Hepatocyte (in vitro differentiated cells): Measurements from ENCODE around the gene CMKLR1. TPM values are rescaled to one million over a fixed set of nuclear protein-coding genes. Genes with fewer than 3 reads are reported as not detected.

Experiments
- DNase-seq: peaks from one replicate; pipeline ENCODE4 v3.0.0-alpha.2; 2016; ENCODE audit warnings: low spot score
- H2AFZ ChIP-seq: fragments of 200-600 bp; sonication (generic); 2 replicates; pipeline ENCODE4 v1.6.0; 2016; ENCODE audit warnings: antibody characterized with exemption, mild to moderate bottlenecking
- H3K27ac ChIP-seq: fragments of 200-600 bp; sonication (generic); 2 replicates; pipeline ENCODE4 v1.5.1; 2016; ENCODE audit warnings: mild to moderate bottlenecking
- H3K27me3 ChIP-seq: fragments of 200-600 bp; sonication (generic); 2 replicates; pipeline ENCODE4 v1.6.1; 2016
- H3K36me3 ChIP-seq: fragments of 200-600 bp; sonication (generic); replicated peaks from 2 replicates; pipeline ENCODE4 v1.5.1; 2016; ENCODE audit warnings: low read depth; ENCODE audit not compliant: insufficient read depth
- H3K4me1 ChIP-seq: fragments of 200-600 bp; sonication (generic); 2 replicates; pipeline ENCODE4 v1.5.1; 2016; ENCODE audit warnings: mild to moderate bottlenecking, moderate library complexity; ENCODE audit not compliant: insufficient read depth
- H3K4me2 ChIP-seq: fragments of 200-600 bp; sonication (generic); 2 replicates; pipeline ENCODE4 v1.6.0; 2016
- H3K4me3 ChIP-seq: fragments of 200-600 bp; sonication (generic); 2 replicates; pipeline ENCODE4 v1.5.1; 2016; ENCODE audit warnings: mild to moderate bottlenecking
- H3K79me2 ChIP-seq: fragments of 200-600 bp; sonication (generic); 2 replicates; pipeline ENCODE4 v1.6.0; 2017; ENCODE audit warnings: mild to moderate bottlenecking
- H3K9me2 ChIP-seq: fragments of 200-600 bp; sonication (generic); replicated peaks from 2 replicates; pipeline ENCODE4 v1.6.0; 2017; ENCODE audit warnings: mild to moderate bottlenecking; ENCODE audit not compliant: insufficient read depth
- H3K9me3 ChIP-seq: fragments of 200-600 bp; sonication (generic); 2 replicates; pipeline ENCODE4 v1.5.1; 2016; ENCODE audit warnings: low read depth, mild to moderate bottlenecking
- H4K20me1 ChIP-seq: fragments of 200-600 bp; sonication (generic); 2 replicates; pipeline ENCODE4 v1.6.0; 2016; ENCODE audit warnings: mild to moderate bottlenecking; ENCODE audit not compliant: insufficient read depth, poor library complexity, severe bottlenecking
- CTCF ChIP-seq: fragments of 200-600 bp; sonication (generic); IDR thresholded peaks from 2 replicates; pipeline ENCODE4 v1.5.1; 2016; ENCODE audit warnings: antibody characterized with exemption, mild to moderate bottlenecking; ENCODE audit not compliant: poor library complexity
- EZH2 ChIP-seq: fragments of 200-600 bp; sonication (generic); IDR thresholded peaks from 2 replicates; pipeline ENCODE4 v1.6.1; 2016; ENCODE audit warnings: antibody characterized with exemption, mild to moderate bottlenecking, borderline replicate concordance
- EZH2phosphoT487 ChIP-seq: fragments of 200-600 bp; sonication (generic); IDR thresholded peaks from one replicate; pipeline ENCODE4 v1.6.1; 2018; ENCODE audit warnings: antibody characterized with exemption, mild to moderate bottlenecking, low read depth, moderate library complexity; ENCODE audit not compliant: unreplicated experiment, severe bottlenecking
- WGBS: methylation state at CpG from one replicate; pipeline ENCODE4 v1.1.6; 2016; ENCODE audit warnings: low lambda C conversion rate; ENCODE audit errors: missing lambda C conversion rate; 5-methylcytosine and 5-hydroxymethylcytosine counted together
- polyA plus RNA-seq: library from polyadenylated mRNA; unstranded; fragments of >200 nt; fragmentation: Nextera tagmentation; extraction: Ambion mirVana; gene quantifications from 2 replicates; pipeline ENCODE4 v1.2.1, GENCODE V29; 2016
- total RNA-seq: library from RNA; depleted of rRNA; stranded (reverse); fragments of >200 nt; gene quantifications from 2 replicates; pipeline ENCODE4 v1.2.3, GENCODE V29; 2014

Gene CMKLR1
- total and polyA plus RNA-seq, 2 experiments from 2014 or later = 2.2 to 3.1 TPM

GRCh38 chr12:108239378-108239777 is 99.7 kb downstream of the CMKLR1 start:
- TF ChIP-seq EZH2 = no peak
- TF ChIP-seq CTCF = no peak
- no peak for TF ChIP-seq EZH2phosphoT487
- H3K79me2 ChIP-seq = no peaks in the 10 kb centered on the region
- H3K4me1 ChIP-seq = no peaks in the 10 kb centered on the region
- no peak for DNase-seq
- no peak overlapping the region for H3K4me3 ChIP-seq
- no peak overlapping the region for H3K27ac ChIP-seq
- no peaks in the 10 kb centered on the region for H3K36me3 ChIP-seq
- H3K4me2 ChIP-seq = no peak overlapping the region
- peaks cover 19% of the 10 kb centered on the region for H3K27me3 ChIP-seq
- H2AFZ ChIP-seq = no peak overlapping the region
- WGBS = 96% methylated on average over 2 of the region's 2 CpGs
- no peaks in the 10 kb centered on the region for H3K9me3 ChIP-seq
- no peaks in the 10 kb centered on the region for H4K20me1 ChIP-seq
- H3K9me2 ChIP-seq = no peaks in the 10 kb centered on the region

- H3K9me3 ChIP-seq = no peaks in the 10 kb centered on the region
- WGBS = 88% methylated on average over 3 of the region's 3 CpGs
- TF ChIP-seq CTCF = no peak
- TF ChIP-seq EZH2 = no peak
- TF ChIP-seq EZH2phosphoT487 = no peak
- peaks cover 19% of the 10 kb centered on the region for H3K27me3 ChIP-seq
- no peak overlapping the region for H2AFZ ChIP-seq
- no peaks in the 10 kb centered on the region for H3K36me3 ChIP-seq
- no peaks in the 10 kb centered on the region for H3K9me2 ChIP-seq
- H3K4me2 ChIP-seq = no peak overlapping the region
- no peaks in the 10 kb centered on the region for H3K4me1 ChIP-seq
- no peaks in the 10 kb centered on the region for H4K20me1 ChIP-seq
- H3K27ac ChIP-seq = no peak overlapping the region
- no peaks in the 10 kb centered on the region for H3K79me2 ChIP-seq
- DNase-seq = no peak
- H3K4me3 ChIP-seq = no peak overlapping the region
Observed at GRCh38 chr12:108238474-108238873, 100.6 kb downstream of the CMKLR1 start.

Other genes with a start within 250 kb of the CMKLR1 start
- gene WSCD2, start 210.0 kb downstream of the CMKLR1 start, total RNA-seq = 3.8 and 4.2 TPM in 2 replicates
- 2.1 and 4.3 TPM in 2 replicates for gene WSCD2, start 210.0 kb downstream of the CMKLR1 start, polyA plus RNA-seq
- 6.3 and 6.4 TPM in 2 replicates for gene FICD, start 176.0 kb upstream of the CMKLR1 start, total RNA-seq
- gene FICD, start 176.0 kb upstream of the CMKLR1 start, polyA plus RNA-seq = 6.2 and 6.7 TPM in 2 replicates
- 41.0 and 60.4 TPM in 2 replicates for gene SART3, start 221.9 kb upstream of the CMKLR1 start, total RNA-seq
- gene SART3, start 221.9 kb upstream of the CMKLR1 start, polyA plus RNA-seq = 20.0 and 25.0 TPM in 2 replicates
- 107 and 116 TPM in 2 replicates for gene ISCU, start 223.3 kb upstream of the CMKLR1 start, total RNA-seq
- 149 and 169 TPM in 2 replicates for gene ISCU, start 223.3 kb upstream of the CMKLR1 start, polyA plus RNA-seq